ENCODE results near the gene PROZ.
"Not testable (repeated sequence)": the region's sequence is repeated elsewhere in the genome, so short reads cannot be mapped to it uniquely, and the experiment has no call there.

The PROZ gene

GRCh38 chr13:113157929-113158747, at the start of gene PROZ:
TSS of gene PROZ (plus strand) at chr13:113158648. CDS start at chr13:113158661, 13 bp downstream.
- no peak for DNase-seq

- no peak for DNase-seq
Measured at GRCh38 chr13:113109151-113110047, 49.0 kb upstream of the PROZ start.

- no peak for DNase-seq
Measured at GRCh38 chr13:113110048-113110851, 48.2 kb upstream of the PROZ start.

GRCh38 chr13:113110852-113111315, 47.6 kb upstream of the PROZ start:
- DNase-seq, result no peak

- DNase-seq, result not testable (repeated sequence)
Measured at GRCh38 chr13:113111821-113112220, 46.6 kb upstream of the PROZ start.

GRCh38 chr13:113112475-113112874, 46.0 kb upstream of the PROZ start:
- not testable (repeated sequence) for DNase-seq

GRCh38 chr13:113112893-113113845, 45.3 kb upstream of the PROZ start:
- no peak for DNase-seq

- no peak for DNase-seq
Measured at GRCh38 chr13:113113846-113114271, 44.6 kb upstream of the PROZ start.

GRCh38 chr13:113114511-113115362, 43.7 kb upstream of the PROZ start:
- no peak for DNase-seq

- no peak for DNase-seq
Measured at GRCh38 chr13:113115363-113116205, 42.9 kb upstream of the PROZ start.

- no peak for DNase-seq
Measured at GRCh38 chr13:113116206-113116800, 42.1 kb upstream of the PROZ start.

GRCh38 chr13:113116871-113117271, 41.6 kb upstream of the PROZ start:
- no peak for DNase-seq

GRCh38 chr13:113117335-113117872, 41.0 kb upstream of the PROZ start:
- no peak for DNase-seq

- no peak for DNase-seq
Measured at GRCh38 chr13:113117911-113118260, 40.6 kb upstream of the PROZ start.

GRCh38 chr13:113118261-113119021, 40.0 kb upstream of the PROZ start:
- no peak for DNase-seq

- no peak for DNase-seq
Measured at GRCh38 chr13:113119166-113119821, 39.2 kb upstream of the PROZ start.

GRCh38 chr13:113119822-113120189, 38.6 kb upstream of the PROZ start:
- DNase-seq, result no peak
